HCT116 (cell line): ENCODE data around the gene NUP42.

Experiments
- CEBPB ChIP-seq: IDR thresholded peaks from 2 replicates; pipeline ENCODE4 v1.6.1; 2012; ENCODE audit warnings: low read depth
- EGR1 ChIP-seq: IDR thresholded peaks from 2 replicates; pipeline ENCODE4 v1.6.1; 2012; ENCODE audit warnings: low read depth
- EZH2 ChIP-seq: fragments of 200-600 bp; sonication (generic); IDR thresholded peaks from 2 replicates; pipeline ENCODE4 v1.6.1; 2017; ENCODE audit warnings: antibody characterized with exemption, mixed run types
- POLR2A ChIP-seq: IDR thresholded peaks from 2 replicates; pipeline ENCODE4 v1.7.0; 2011; ENCODE audit warnings: borderline replicate concordance; ENCODE audit not compliant: insufficient read depth, insufficient read length; ENCODE audit errors: extremely low read depth
- POLR2AphosphoS5 ChIP-seq: IDR thresholded peaks from 2 replicates; pipeline ENCODE4 v1.6.1; 2011; ENCODE audit warnings: mild to moderate bottlenecking, low read depth, low read length, moderate library complexity
- RAD21 ChIP-seq: IDR thresholded peaks from 2 replicates; pipeline ENCODE4 v1.6.1; 2012; ENCODE audit warnings: low read depth, mild to moderate bottlenecking
- SIN3A ChIP-seq: IDR thresholded peaks from 2 replicates; pipeline ENCODE4 v1.6.1; 2012; ENCODE audit warnings: low read depth
- TCF7L2 ChIP-seq: IDR thresholded peaks from 2 replicates; pipeline ENCODE4 v1.7.0; 2011; ENCODE audit warnings: borderline replicate concordance, inconsistent platforms; ENCODE audit not compliant: insufficient read depth, insufficient read length; ENCODE audit errors: extremely low read depth
- YY1 ChIP-seq: IDR thresholded peaks from 2 replicates; pipeline ENCODE4 v1.6.1; 2011; ENCODE audit warnings: low read length, low read depth, moderate library complexity, mild to moderate bottlenecking; ENCODE audit not compliant: insufficient replicate concordance; ENCODE audit errors: extremely low read depth
- TF ChIP-seq, protein P1 (sequence below), 3 experiments: fragments of 200-600 bp in 1 of 3; sonication (generic) in 1 of 3; IDR thresholded peaks in 2 of 3; conservative IDR thresholded peaks in 1 of 3; 2 replicates each; pipeline ENCODE4 v1.5.1; 2012 to 2017; ENCODE audit warnings: low read depth in 2 of 3, low read length in 2 of 3, antibody characterized with exemption in 1 of 3, borderline replicate concordance in 1 of 3, control low read depth in 1 of 3, mild to moderate bottlenecking in 1 of 3, mixed read lengths in 1 of 3, mixed run types in 1 of 3, moderate library complexity in 1 of 3; ENCODE audit not compliant: insufficient read depth in 1 of 3
- TF ChIP-seq, protein P2 (sequence below): IDR thresholded peaks from 2 replicates; pipeline ENCODE4 v1.6.1; 2011; ENCODE audit warnings: mild to moderate bottlenecking, low read length, moderate library complexity; ENCODE audit not compliant: insufficient replicate concordance; ENCODE audit errors: extremely low read depth
- TF ChIP-seq, protein P3 (sequence below): IDR thresholded peaks from 2 replicates; pipeline ENCODE4 v1.6.1; 2012; ENCODE audit warnings: low read depth
- TF ChIP-seq, protein P4 (sequence below): IDR thresholded peaks from 2 replicates; pipeline ENCODE4 v1.6.1; 2012
- TF ChIP-seq, protein P5 (sequence below): IDR thresholded peaks from 2 replicates; pipeline ENCODE4 v1.6.1; 2012

DNA sequence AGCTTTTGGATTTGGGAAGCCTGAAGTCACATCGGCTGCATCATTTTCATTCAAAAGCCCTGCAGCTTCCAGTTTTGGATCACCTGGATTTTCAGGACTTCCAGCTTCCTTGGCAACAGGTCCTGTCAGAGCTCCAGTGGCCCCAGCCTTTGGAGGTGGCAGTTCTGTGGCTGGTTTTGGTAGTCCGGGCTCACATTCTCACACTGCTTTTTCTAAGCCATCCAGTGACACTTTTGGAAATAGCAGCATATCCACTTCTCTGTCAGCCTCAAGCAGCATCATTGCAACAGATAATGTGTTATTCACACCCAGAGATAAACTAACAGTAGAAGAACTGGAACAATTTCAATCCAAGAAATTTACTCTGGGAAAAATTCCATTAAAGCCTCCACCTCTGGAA, 18.5 kb downstream of the NUP42 start:
- TF ChIP-seq, protein P1, sequence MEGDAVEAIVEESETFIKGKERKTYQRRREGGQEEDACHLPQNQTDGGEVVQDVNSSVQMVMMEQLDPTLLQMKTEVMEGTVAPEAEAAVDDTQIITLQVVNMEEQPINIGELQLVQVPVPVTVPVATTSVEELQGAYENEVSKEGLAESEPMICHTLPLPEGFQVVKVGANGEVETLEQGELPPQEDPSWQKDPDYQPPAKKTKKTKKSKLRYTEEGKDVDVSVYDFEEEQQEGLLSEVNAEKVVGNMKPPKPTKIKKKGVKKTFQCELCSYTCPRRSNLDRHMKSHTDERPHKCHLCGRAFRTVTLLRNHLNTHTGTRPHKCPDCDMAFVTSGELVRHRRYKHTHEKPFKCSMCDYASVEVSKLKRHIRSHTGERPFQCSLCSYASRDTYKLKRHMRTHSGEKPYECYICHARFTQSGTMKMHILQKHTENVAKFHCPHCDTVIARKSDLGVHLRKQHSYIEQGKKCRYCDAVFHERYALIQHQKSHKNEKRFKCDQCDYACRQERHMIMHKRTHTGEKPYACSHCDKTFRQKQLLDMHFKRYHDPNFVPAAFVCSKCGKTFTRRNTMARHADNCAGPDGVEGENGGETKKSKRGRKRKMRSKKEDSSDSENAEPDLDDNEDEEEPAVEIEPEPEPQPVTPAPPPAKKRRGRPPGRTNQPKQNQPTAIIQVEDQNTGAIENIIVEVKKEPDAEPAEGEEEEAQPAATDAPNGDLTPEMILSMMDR (IDR thresholded peaks at IDR 0.05 in 2 of 3, conservative IDR thresholded peaks at IDR 0.05 in 1 of 3; ENCODE audit: borderline replicate concordance in 1 of 3, insufficient read depth in 1 of 3, low read depth in 2 of 3, low read length in 2 of 3), result no peak
- TF ChIP-seq CEBPB (no peak), POLR2A (no peak), RAD21 (no peak), TCF7L2 (no peak), YY1 (no peak), EGR1 (no peak), SIN3A (no peak), POLR2AphosphoS5 (no peak), EZH2 (no peak)
- TF ChIP-seq, protein P2, sequence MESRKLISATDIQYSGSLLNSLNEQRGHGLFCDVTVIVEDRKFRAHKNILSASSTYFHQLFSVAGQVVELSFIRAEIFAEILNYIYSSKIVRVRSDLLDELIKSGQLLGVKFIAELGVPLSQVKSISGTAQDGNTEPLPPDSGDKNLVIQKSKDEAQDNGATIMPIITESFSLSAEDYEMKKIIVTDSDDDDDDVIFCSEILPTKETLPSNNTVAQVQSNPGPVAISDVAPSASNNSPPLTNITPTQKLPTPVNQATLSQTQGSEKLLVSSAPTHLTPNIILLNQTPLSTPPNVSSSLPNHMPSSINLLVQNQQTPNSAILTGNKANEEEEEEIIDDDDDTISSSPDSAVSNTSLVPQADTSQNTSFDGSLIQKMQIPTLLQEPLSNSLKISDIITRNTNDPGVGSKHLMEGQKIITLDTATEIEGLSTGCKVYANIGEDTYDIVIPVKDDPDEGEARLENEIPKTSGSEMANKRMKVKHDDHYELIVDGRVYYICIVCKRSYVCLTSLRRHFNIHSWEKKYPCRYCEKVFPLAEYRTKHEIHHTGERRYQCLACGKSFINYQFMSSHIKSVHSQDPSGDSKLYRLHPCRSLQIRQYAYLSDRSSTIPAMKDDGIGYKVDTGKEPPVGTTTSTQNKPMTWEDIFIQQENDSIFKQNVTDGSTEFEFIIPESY, result no peak
- TF ChIP-seq, protein P3, sequence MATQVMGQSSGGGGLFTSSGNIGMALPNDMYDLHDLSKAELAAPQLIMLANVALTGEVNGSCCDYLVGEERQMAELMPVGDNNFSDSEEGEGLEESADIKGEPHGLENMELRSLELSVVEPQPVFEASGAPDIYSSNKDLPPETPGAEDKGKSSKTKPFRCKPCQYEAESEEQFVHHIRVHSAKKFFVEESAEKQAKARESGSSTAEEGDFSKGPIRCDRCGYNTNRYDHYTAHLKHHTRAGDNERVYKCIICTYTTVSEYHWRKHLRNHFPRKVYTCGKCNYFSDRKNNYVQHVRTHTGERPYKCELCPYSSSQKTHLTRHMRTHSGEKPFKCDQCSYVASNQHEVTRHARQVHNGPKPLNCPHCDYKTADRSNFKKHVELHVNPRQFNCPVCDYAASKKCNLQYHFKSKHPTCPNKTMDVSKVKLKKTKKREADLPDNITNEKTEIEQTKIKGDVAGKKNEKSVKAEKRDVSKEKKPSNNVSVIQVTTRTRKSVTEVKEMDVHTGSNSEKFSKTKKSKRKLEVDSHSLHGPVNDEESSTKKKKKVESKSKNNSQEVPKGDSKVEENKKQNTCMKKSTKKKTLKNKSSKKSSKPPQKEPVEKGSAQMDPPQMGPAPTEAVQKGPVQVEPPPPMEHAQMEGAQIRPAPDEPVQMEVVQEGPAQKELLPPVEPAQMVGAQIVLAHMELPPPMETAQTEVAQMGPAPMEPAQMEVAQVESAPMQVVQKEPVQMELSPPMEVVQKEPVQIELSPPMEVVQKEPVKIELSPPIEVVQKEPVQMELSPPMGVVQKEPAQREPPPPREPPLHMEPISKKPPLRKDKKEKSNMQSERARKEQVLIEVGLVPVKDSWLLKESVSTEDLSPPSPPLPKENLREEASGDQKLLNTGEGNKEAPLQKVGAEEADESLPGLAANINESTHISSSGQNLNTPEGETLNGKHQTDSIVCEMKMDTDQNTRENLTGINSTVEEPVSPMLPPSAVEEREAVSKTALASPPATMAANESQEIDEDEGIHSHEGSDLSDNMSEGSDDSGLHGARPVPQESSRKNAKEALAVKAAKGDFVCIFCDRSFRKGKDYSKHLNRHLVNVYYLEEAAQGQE, result no peak
- TF ChIP-seq, protein P4, sequence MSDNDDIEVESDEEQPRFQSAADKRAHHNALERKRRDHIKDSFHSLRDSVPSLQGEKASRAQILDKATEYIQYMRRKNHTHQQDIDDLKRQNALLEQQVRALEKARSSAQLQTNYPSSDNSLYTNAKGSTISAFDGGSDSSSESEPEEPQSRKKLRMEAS, result no peak
- TF ChIP-seq, protein P5, sequence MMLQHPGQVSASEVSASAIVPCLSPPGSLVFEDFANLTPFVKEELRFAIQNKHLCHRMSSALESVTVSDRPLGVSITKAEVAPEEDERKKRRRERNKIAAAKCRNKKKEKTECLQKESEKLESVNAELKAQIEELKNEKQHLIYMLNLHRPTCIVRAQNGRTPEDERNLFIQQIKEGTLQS, result no peak
